Panc1 (cell line): ENCODE data around the gene ICAM2. TPM values are rescaled to one million over a fixed set of nuclear protein-coding genes. Genes with fewer than 3 reads are reported as not detected.

Source experiments
- ATAC-seq: fragments of 200-7000 bp; cut with Tn5 transposase; 2 replicates; pipeline ENCODE4 v1.9.1; 2020; ENCODE audit warnings: mild to moderate bottlenecking, moderate library complexity
- BruUV-seq: library from RNA; stranded (reverse); fragments of 400-500 nt; replicated peaks from 2 replicates; lab custom pipeline; 2021; lab: Mats Ljungman, UMichigan
- CTCF ChIA-PET: fragments of 300-600 bp; sonication (Branson Sonifier 250); formaldehyde crosslinking; loops from one replicate; lab custom pipeline; 2022; ENCODE audit warnings: antibody characterized with exemption; lab: Charles Lee
- POLR2A ChIA-PET: fragments of 300-600 bp; sonication (Branson Sonifier 250); formaldehyde crosslinking; loops from one replicate; lab custom pipeline; 2022; ENCODE audit warnings: antibody characterized with exemption; lab: Charles Lee
- DNase-seq: peaks from one replicate; pipeline ENCODE4 v3.0.0-alpha.2; 2010; ENCODE audit warnings: low read depth, low spot score
- H3K27ac ChIP-seq: 2 replicates; pipeline ENCODE4 v1.5.1; 2011; ENCODE audit warnings: mild to moderate bottlenecking, low read length, inconsistent platforms
- H3K27me3 ChIP-seq: fragments of 200-500 bp; sonication (Bioruptor generic); 2 replicates; pipeline ENCODE4 v1.6.0; 2014; ENCODE audit warnings: low read length, inconsistent platforms; ENCODE audit not compliant: control insufficient read depth, insufficient read depth
- H3K36me3 ChIP-seq: fragments of 200-500 bp; sonication (Bioruptor generic); 2 replicates; pipeline ENCODE4 v1.5.1; 2014; ENCODE audit warnings: inconsistent platforms, mild to moderate bottlenecking, low read length, moderate library complexity; ENCODE audit not compliant: control insufficient read depth, insufficient read depth
- H3K4me1 ChIP-seq: 2 replicates; pipeline ENCODE4 v1.5.1; 2011; ENCODE audit warnings: inconsistent platforms, mild to moderate bottlenecking, low read length, moderate library complexity; ENCODE audit not compliant: control insufficient read depth, insufficient read depth
- H3K4me3 ChIP-seq, 2 experiments: 2 replicates each; pipeline ENCODE4 v1.5.1; 2011 to 2012; ENCODE audit warnings: low read depth in 2 of 2, low read length in 2 of 2, mild to moderate bottlenecking in 2 of 2, inconsistent platforms in 1 of 2, moderate library complexity in 1 of 2
- H3K9me3 ChIP-seq: fragments of 200-500 bp; sonication (Bioruptor generic); 2 replicates; pipeline ENCODE4 v1.5.1; 2014; ENCODE audit warnings: low read depth, mild to moderate bottlenecking, inconsistent platforms, low read length, moderate library complexity; ENCODE audit not compliant: control insufficient read depth, insufficient read depth
- POLR2AphosphoS5 ChIP-seq: IDR thresholded peaks from 2 replicates; pipeline ENCODE4 v1.6.1; 2012; ENCODE audit warnings: mild to moderate bottlenecking, low read depth, low read length, moderate library complexity
- SIN3A ChIP-seq: IDR thresholded peaks from 2 replicates; pipeline ENCODE4 v1.6.1; 2012; ENCODE audit warnings: low read depth, mild to moderate bottlenecking, low read length, moderate library complexity, borderline replicate concordance; ENCODE audit not compliant: insufficient read depth
- TCF7L2 ChIP-seq: IDR thresholded peaks from 2 replicates; pipeline ENCODE4 v1.6.1; 2011; ENCODE audit warnings: mild to moderate bottlenecking, low read depth, low read length, inconsistent platforms
- in situ Hi-C: cut with HindIII; loops from 2 replicates; pipeline ENCODE4 v1.10.0; 2016; ENCODE audit warnings: low sequenced_read_pairs, low pct_unique_long_range_greater_than_20kb
- intact Hi-C: fragments of 100-400 bp; cut with micrococcal nuclease; formaldehyde crosslinking; loops from one replicate; pipeline ENCODE4 v1.10.0; 2022; ENCODE audit not compliant: unreplicated experiment
- total RNA-seq: library from RNA; stranded (reverse); gene quantifications from one replicate; pipeline ENCODE4 v1.2.1, GENCODE V29; 2021; ENCODE audit not compliant: unreplicated experiment
- TF ChIP-seq, protein P1 (sequence below), 2 experiments: IDR thresholded peaks; 2 replicates each; pipeline ENCODE4 v1.6.1; 2011 to 2012; ENCODE audit warnings: low read depth in 2 of 2, control low read depth in 1 of 2, low read length in 1 of 2, mild to moderate bottlenecking in 1 of 2, moderate library complexity in 1 of 2; ENCODE audit not compliant: insufficient read depth in 1 of 2
- TF ChIP-seq, protein P2 (sequence below): fragments of 450-650 bp; IDR thresholded peaks from 2 replicates; pipeline ENCODE4 v1.5.1; 2017; ENCODE audit warnings: mild to moderate bottlenecking

Gene ICAM2
- total RNA-seq, 1 experiment from 2014 or later, result 0.33 TPM

DNA sequence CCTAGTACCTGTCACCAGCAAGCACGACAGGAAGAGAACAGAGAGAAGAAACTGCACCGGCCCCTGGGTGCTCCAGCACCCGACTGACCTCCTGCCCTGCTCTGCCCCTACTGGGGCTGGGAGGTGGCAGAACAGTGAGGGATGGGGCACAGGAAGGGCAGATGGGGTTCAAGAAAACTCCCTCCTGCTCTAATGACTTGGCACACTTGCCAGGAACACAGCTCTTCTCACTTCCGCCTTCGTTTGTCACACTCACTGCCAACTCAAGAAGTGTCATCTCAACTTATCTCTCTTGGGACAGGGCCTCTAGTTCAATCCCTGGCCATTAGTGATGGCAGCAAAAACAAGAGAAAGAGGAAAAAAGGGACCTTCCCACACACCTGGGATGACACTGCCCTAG lies 42.7 kb upstream of the ICAM2 start:
- in situ Hi-C loops, result no loop called here
- no peaks in the 10 kb centered on the region for H3K4me1 ChIP-seq
- TF ChIP-seq POLR2AphosphoS5 (no peak), SIN3A (no peak), TCF7L2 (no peak)
- TF ChIP-seq, protein P1, sequence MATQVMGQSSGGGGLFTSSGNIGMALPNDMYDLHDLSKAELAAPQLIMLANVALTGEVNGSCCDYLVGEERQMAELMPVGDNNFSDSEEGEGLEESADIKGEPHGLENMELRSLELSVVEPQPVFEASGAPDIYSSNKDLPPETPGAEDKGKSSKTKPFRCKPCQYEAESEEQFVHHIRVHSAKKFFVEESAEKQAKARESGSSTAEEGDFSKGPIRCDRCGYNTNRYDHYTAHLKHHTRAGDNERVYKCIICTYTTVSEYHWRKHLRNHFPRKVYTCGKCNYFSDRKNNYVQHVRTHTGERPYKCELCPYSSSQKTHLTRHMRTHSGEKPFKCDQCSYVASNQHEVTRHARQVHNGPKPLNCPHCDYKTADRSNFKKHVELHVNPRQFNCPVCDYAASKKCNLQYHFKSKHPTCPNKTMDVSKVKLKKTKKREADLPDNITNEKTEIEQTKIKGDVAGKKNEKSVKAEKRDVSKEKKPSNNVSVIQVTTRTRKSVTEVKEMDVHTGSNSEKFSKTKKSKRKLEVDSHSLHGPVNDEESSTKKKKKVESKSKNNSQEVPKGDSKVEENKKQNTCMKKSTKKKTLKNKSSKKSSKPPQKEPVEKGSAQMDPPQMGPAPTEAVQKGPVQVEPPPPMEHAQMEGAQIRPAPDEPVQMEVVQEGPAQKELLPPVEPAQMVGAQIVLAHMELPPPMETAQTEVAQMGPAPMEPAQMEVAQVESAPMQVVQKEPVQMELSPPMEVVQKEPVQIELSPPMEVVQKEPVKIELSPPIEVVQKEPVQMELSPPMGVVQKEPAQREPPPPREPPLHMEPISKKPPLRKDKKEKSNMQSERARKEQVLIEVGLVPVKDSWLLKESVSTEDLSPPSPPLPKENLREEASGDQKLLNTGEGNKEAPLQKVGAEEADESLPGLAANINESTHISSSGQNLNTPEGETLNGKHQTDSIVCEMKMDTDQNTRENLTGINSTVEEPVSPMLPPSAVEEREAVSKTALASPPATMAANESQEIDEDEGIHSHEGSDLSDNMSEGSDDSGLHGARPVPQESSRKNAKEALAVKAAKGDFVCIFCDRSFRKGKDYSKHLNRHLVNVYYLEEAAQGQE (IDR thresholded peaks at IDR 0.05; ENCODE audit: insufficient read depth in 1 of 2, low read depth in 2 of 2, low read length in 1 of 2), result no peak
- TF ChIP-seq, protein P2, sequence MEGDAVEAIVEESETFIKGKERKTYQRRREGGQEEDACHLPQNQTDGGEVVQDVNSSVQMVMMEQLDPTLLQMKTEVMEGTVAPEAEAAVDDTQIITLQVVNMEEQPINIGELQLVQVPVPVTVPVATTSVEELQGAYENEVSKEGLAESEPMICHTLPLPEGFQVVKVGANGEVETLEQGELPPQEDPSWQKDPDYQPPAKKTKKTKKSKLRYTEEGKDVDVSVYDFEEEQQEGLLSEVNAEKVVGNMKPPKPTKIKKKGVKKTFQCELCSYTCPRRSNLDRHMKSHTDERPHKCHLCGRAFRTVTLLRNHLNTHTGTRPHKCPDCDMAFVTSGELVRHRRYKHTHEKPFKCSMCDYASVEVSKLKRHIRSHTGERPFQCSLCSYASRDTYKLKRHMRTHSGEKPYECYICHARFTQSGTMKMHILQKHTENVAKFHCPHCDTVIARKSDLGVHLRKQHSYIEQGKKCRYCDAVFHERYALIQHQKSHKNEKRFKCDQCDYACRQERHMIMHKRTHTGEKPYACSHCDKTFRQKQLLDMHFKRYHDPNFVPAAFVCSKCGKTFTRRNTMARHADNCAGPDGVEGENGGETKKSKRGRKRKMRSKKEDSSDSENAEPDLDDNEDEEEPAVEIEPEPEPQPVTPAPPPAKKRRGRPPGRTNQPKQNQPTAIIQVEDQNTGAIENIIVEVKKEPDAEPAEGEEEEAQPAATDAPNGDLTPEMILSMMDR, result no peak
- ChIA-PET POLR2A (no interaction called here), CTCF (interaction anchor here (1.5 kb wide), 1 partner anchor 71 kb away, joined by 14 read pairs; no protein-coding TSS in a partner anchor)
- H3K9me3 ChIP-seq, result no peaks in the 10 kb centered on the region
- H3K4me3 ChIP-seq, result no peak overlapping the region
- DNase-seq, result no peak
- ATAC-seq, result no peak
- no peaks in the 10 kb centered on the region for H3K36me3 ChIP-seq
- no TSS peak for BruUV-seq
- H3K27me3 ChIP-seq, result no peaks in the 10 kb centered on the region
- intact Hi-C loops, result loop anchor here (10.0 kb wide), 1 partner anchor 72 kb away; the partner anchor contains the start of gene ERN1
- H3K27ac ChIP-seq, result no peak overlapping the region

DNA sequence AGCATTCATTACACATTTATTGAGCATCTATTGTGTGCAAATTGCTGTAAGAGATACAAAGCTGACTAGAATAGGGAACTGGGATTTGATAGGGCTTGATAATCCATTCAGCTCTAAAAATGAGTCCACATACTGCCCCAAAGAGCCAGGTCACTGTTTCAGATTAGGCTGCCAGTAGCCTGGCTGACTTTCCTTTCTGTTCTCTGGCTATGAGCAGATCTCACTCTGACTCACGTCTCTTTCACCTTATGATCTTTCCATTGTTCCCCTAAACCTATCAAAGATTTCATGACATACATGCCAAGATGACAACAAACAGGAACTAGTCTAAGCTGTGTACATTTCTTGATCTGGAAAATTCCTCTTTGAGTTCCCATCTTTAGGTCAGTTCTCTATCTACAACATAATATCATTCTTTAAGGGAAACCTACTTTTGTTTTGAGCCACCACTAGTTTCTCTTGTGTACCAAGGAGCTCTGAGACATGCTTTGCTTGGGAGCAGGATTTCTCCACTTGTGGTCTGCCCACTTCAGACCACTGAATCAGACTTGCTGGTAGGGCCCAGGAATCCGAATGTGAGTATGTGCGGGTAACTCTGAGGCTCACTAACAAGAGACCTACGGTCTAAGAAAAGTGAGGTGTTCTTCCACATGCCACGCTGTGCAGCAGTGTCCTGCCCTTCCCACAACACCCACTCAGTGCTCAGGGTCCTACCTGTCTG lies 40.9 kb upstream of the ICAM2 start:
- no peaks in the 10 kb centered on the region for H3K27me3 ChIP-seq
- DNase-seq, result no peak
- H3K4me1 ChIP-seq, result no peaks in the 10 kb centered on the region
- TF ChIP-seq SIN3A (no peak), TCF7L2 (no peak), POLR2AphosphoS5 (no peak)
- TF ChIP-seq, protein P2, result no peak
- TF ChIP-seq, protein P1 (IDR thresholded peaks at IDR 0.05; ENCODE audit: insufficient read depth in 1 of 2, low read depth in 2 of 2, low read length in 1 of 2), result no peak
- H3K9me3 ChIP-seq, result no peaks in the 10 kb centered on the region
- H3K4me3 ChIP-seq, result no peak overlapping the region
- no TSS peak for BruUV-seq
- CTCF ChIA-PET, result no interaction called here
- ATAC-seq, result no peak
- H3K36me3 ChIP-seq, result no peaks in the 10 kb centered on the region
- in situ Hi-C loops, result no loop called here
- intact Hi-C loops, result loop anchor here (10.0 kb wide), 1 partner anchor 73 kb away; the partner anchor contains the start of gene ERN1
- POLR2A ChIA-PET, result no interaction called here
- no peak overlapping the region for H3K27ac ChIP-seq
